Measurements from ENCODE around the gene IL6R. TPM values are rescaled to one million over a fixed set of nuclear protein-coding genes. Genes with fewer than 3 reads are reported as not detected.

The IL6R gene
- total RNA-seq, 1 experiment from 2014 or later: 5.0 TPM

DNA sequence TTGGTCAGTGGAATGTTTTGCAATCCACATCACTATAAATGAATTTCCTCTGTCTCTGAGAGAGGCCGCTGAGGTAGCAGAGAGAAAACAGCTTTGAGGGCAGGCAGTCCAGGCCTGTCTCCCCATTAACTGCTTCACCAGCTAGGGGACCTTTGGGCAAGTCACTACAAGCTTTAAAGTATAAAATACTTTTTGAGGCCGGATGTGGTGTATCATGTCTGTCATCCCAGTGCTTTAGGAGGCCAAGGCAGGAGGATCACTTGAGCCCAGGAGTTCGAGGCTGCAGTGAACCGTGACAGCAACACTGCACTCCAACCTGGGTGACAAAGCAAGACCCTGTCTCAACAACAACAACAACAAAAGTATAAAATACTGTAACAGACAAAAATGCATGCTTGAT is 6.4 kb downstream of the IL6R start:
- CTCF ChIA-PET: no interaction called here
- no peaks in the 10 kb centered on the region for H3K27me3 Mint-ChIP-seq (ENCODE audit: unreplicated experiment)
- no peaks in the 10 kb centered on the region for H3K36me3 Mint-ChIP-seq (ENCODE audit: insufficient read depth, unreplicated experiment)
- TF ChIP-seq, protein P1, sequence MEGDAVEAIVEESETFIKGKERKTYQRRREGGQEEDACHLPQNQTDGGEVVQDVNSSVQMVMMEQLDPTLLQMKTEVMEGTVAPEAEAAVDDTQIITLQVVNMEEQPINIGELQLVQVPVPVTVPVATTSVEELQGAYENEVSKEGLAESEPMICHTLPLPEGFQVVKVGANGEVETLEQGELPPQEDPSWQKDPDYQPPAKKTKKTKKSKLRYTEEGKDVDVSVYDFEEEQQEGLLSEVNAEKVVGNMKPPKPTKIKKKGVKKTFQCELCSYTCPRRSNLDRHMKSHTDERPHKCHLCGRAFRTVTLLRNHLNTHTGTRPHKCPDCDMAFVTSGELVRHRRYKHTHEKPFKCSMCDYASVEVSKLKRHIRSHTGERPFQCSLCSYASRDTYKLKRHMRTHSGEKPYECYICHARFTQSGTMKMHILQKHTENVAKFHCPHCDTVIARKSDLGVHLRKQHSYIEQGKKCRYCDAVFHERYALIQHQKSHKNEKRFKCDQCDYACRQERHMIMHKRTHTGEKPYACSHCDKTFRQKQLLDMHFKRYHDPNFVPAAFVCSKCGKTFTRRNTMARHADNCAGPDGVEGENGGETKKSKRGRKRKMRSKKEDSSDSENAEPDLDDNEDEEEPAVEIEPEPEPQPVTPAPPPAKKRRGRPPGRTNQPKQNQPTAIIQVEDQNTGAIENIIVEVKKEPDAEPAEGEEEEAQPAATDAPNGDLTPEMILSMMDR (IDR thresholded peaks at IDR 0.05; ENCODE audit: unreplicated experiment): no peak
- H3K4me3 Mint-ChIP-seq (ENCODE audit: low read depth, unreplicated experiment): no peak overlapping the region
- H3K27ac Mint-ChIP-seq (ENCODE audit: unreplicated experiment): no peak overlapping the region
- H3K4me1 Mint-ChIP-seq (ENCODE audit: low read depth, unreplicated experiment): peaks cover 23% of the 10 kb centered on the region
- intact Hi-C loops (cut with micrococcal nuclease; ENCODE audit: unreplicated experiment): no loop called here
- BruUV-seq (replicated peaks): no TSS peak
- H3K9me3 Mint-ChIP-seq (ENCODE audit: low read depth, unreplicated experiment): no peaks in the 10 kb centered on the region
- no peak for DNase-seq

DNA sequence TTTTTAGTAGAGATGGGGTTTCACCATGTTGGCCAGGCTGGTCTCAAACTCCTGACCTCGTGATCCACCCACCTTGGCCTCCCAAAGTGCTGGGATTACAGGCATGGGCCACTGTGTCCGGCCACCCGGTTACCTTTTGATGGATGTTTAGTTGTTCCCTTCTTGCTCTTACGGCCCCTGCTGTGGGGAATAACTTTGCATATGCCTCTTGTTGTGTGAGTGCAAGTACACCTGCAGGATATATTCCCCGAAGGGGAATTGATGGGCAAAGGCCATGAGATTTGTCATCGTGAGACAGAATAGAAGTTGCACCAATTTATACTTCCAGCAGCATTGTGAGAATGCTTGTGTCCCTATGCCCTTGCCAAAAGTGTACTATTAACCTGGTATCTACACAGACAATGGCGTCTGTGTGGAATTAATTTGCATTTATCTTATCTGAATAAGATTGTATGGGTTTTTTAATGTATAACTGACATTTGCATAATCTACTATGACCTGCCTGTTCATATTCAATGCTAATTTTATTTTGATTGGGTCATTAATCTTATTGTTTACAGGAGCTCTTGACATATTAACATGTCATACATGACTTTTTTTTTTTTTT is 8.1 kb downstream of the IL6R start:
- TF ChIP-seq, protein P1 (IDR thresholded peaks at IDR 0.05; ENCODE audit: unreplicated experiment): no peak
- Mint-ChIP-seq H3K36me3 (ENCODE audit: insufficient read depth, unreplicated experiment) (peaks cover 5% of the 10 kb centered on the region), H3K27me3 (ENCODE audit: unreplicated experiment) (no peaks in the 10 kb centered on the region), H3K27ac (ENCODE audit: unreplicated experiment) (no peak overlapping the region), H3K4me3 (ENCODE audit: low read depth, unreplicated experiment) (no peak overlapping the region), H3K4me1 (ENCODE audit: low read depth, unreplicated experiment) (peaks cover 13% of the 10 kb centered on the region), H3K9me3 (ENCODE audit: low read depth, unreplicated experiment) (no peaks in the 10 kb centered on the region)
- no TSS peak for BruUV-seq (replicated peaks)
- intact Hi-C loops (cut with micrococcal nuclease; ENCODE audit: unreplicated experiment): no loop called here
- no peak for DNase-seq
- CTCF ChIA-PET: interaction anchor here (0.6 kb wide), 1 partner anchor 39 kb away, joined by 4 read pairs; no protein-coding TSS in a partner anchor

DNA sequence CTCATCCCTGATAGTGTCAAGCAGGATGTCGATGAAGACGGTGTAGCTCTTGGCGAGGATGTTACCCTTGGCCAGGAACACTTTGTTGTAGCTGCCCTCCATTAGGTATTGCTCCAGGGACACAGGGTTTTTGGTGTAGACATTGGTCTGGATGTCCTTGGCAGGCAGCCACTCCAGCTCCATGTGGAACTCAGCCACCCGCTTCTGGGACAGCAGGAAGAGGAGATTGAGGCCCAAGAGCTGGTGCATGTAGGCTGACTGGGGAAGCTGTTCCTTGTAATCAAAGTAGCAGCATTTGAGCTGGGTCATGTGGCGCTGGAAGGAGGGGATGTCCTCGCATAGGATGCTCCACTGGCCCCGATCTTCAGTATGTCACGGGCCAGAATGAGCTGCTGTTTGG is 9.5 kb downstream of the IL6R start:
- TF ChIP-seq, protein P1 (IDR thresholded peaks at IDR 0.05; ENCODE audit: unreplicated experiment): no peak
- H3K27me3 Mint-ChIP-seq (ENCODE audit: unreplicated experiment): no peaks in the 10 kb centered on the region
- no peaks in the 10 kb centered on the region for H3K9me3 Mint-ChIP-seq (ENCODE audit: low read depth, unreplicated experiment)
- peaks cover 14% of the 10 kb centered on the region for H3K36me3 Mint-ChIP-seq (ENCODE audit: insufficient read depth, unreplicated experiment)
- no peak for DNase-seq
- H3K27ac Mint-ChIP-seq (ENCODE audit: unreplicated experiment): no peak overlapping the region
- intact Hi-C loops (cut with micrococcal nuclease; ENCODE audit: unreplicated experiment): no loop called here
- no TSS peak for BruUV-seq (replicated peaks)
- CTCF ChIA-PET: interaction anchor here (0.6 kb wide), 1 partner anchor 62 kb away, joined by 3 read pairs; no protein-coding TSS in a partner anchor
- no peak overlapping the region for H3K4me3 Mint-ChIP-seq (ENCODE audit: low read depth, unreplicated experiment)
- H3K4me1 Mint-ChIP-seq (ENCODE audit: low read depth, unreplicated experiment): peaks cover 19% of the 10 kb centered on the region

DNA sequence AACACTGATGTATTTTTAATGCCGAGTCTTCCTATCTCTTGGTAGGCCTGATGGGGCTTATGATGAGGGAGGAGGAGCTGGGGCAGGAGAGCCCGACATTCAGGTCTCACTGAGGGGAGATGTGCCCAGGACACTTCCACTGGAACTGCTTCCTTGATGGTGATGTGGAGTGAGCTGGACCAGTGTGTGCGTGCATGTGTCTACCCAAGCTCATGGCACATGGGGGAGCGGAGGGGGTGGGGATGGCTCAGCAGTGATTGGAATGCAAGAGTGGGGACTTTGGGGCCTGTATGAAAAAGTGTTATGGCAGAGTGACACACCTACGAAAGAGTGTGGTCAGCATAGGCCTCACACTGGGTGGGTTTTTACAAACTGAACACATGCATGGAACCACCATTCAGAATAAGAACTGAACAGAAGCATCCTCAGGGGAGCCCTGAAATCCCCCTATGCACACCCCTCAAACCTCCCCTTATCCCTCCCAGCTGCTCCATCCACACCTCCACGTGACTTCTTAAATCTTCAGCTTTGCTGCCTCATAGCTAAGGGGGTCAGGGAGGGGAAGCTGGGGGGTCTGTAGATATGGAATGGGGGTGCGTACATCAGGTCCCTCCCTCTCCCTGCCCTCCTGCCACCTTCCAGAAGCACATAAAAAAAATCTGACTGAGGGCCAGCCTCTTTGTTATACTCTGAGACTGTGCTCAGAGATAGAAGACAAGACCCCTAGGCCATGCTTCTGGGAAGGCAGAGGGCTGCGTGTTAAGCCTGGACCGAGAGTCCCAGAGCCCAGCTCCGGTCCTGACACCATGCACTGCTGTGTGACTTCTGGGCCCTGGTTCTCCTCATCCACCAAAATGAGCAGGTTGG is 11.6 kb downstream of the IL6R start:
- Mint-ChIP-seq H3K4me1 (ENCODE audit: low read depth, unreplicated experiment) (peaks cover 40% of the 10 kb centered on the region), H3K27me3 (ENCODE audit: unreplicated experiment) (no peaks in the 10 kb centered on the region), H3K36me3 (ENCODE audit: insufficient read depth, unreplicated experiment) (peaks cover 31% of the 10 kb centered on the region), H3K4me3 (ENCODE audit: low read depth, unreplicated experiment) (no peak overlapping the region), H3K27ac (ENCODE audit: unreplicated experiment) (no peak overlapping the region), H3K9me3 (ENCODE audit: low read depth, unreplicated experiment) (no peaks in the 10 kb centered on the region)
- intact Hi-C loops (cut with micrococcal nuclease; ENCODE audit: unreplicated experiment): no loop called here
- no peak for DNase-seq
- CTCF ChIA-PET: no interaction called here
- BruUV-seq (replicated peaks): no TSS peak
- TF ChIP-seq, protein P1 (IDR thresholded peaks at IDR 0.05; ENCODE audit: unreplicated experiment): no peak

Data from Calu3 (cell line).